K562 (cell line): Measurements from ENCODE around the gene C16orf92. TPM values are rescaled to one million over a fixed set of nuclear protein-coding genes. Genes with fewer than 3 reads are reported as not detected.

Source experiments
- ATAC-seq: fragments of 200-7000 bp; cut with Tn5 transposase; 3 replicates; pipeline ENCODE4 v1.9.1; 2020; ENCODE audit warnings: moderate library complexity
- BruUV-seq: library from RNA; stranded (reverse); fragments of 400-500 nt; replicated peaks from 2 replicates; lab custom pipeline; 2021; lab: Mats Ljungman, UMichigan
- CTCF ChIA-PET: fragments of 300-600 bp; formaldehyde crosslinking; extraction: SDS; loops from one replicate; lab custom pipeline; 2021; ENCODE audit warnings: low intra/inter-chr PET ratio; lab: Yijun Ruan, JAX
- POLR2A ChIA-PET: fragments of 300-600, 350-650 bp; sonication (Branson Sonifier 250); formaldehyde crosslinking; extraction: SDS; loops from one replicate; lab custom pipeline; 2021; ENCODE audit warnings: antibody characterized with exemption, inconsistent platforms; lab: Yijun Ruan, JAX
- DNase-seq, 4 experiments: peaks; one replicate each; pipeline versions ENCODE4 v3.0.0 to v3.0.0-alpha.2; 2011 to 2018; ENCODE audit warnings: low spot score in 3 of 4, mixed read lengths in 3 of 4; ENCODE audit errors: extremely low read depth in 1 of 4
- FAIRE-seq: peaks from 2 replicates; lab custom pipeline; 2011; peaks lifted over from hg19 to GRCh38; lab: Jason Lieb, UNC
- H2AFZ ChIP-seq: 2 replicates; pipeline ENCODE4 v1.6.0; 2011; ENCODE audit warnings: low read depth, low read length, control low read depth, inconsistent platforms
- H3K27ac ChIP-seq: fragments of 200-600 bp; 3 replicates; pipeline ENCODE4 v1.8.0; 2011; ENCODE audit warnings: low read depth, mild to moderate bottlenecking, control low read depth, inconsistent platforms, low read length, moderate library complexity, mixed read lengths; ENCODE audit errors: extremely low read depth
- H3K27me3 ChIP-seq, 2 experiments: fragments of 300-600 bp in 1 of 2; 2 replicates in 1 of 2; 3 replicates in 1 of 2; pipeline versions ENCODE4 v1.6.0 to v1.8.0; 2011; ENCODE audit warnings: inconsistent platforms in 2 of 2, low read length in 2 of 2, mild to moderate bottlenecking in 1 of 2, mixed read lengths in 1 of 2, moderate library complexity in 1 of 2; ENCODE audit not compliant: control insufficient read depth in 2 of 2, insufficient read depth in 2 of 2
- H3K36me3 ChIP-seq: fragments of 300-600 bp; 3 replicates; pipeline ENCODE4 v1.8.0; 2011; ENCODE audit warnings: mild to moderate bottlenecking, low read length, inconsistent platforms; ENCODE audit not compliant: control insufficient read depth, insufficient read depth
- H3K4me1 ChIP-seq, 2 experiments: fragments of 200-600 bp in 1 of 2; replicated peaks in 1 of 2; 2 replicates in 1 of 2; 3 replicates in 1 of 2; pipeline versions ENCODE4 v1.5.1 to v1.8.0; 2011; ENCODE audit warnings: inconsistent platforms in 2 of 2, low read length in 2 of 2, mild to moderate bottlenecking in 1 of 2, mixed read lengths in 1 of 2, moderate library complexity in 1 of 2; ENCODE audit not compliant: control insufficient read depth in 2 of 2, insufficient read depth in 2 of 2
- H3K4me2 ChIP-seq: 2 replicates; pipeline ENCODE4 v1.6.1; 2011; ENCODE audit warnings: low read length, control low read depth, inconsistent platforms, mixed read lengths; ENCODE audit not compliant: insufficient read depth
- H3K4me3 ChIP-seq: fragments of 200-600 bp; sonication (generic), shearing (Covaris generic); 2 replicates; pipeline ENCODE4 v1.5.1; 2016; ENCODE audit warnings: control low read depth, inconsistent platforms
- H3K79me2 ChIP-seq: fragments of 200-600 bp; 3 replicates; pipeline ENCODE4 v1.8.0; 2011; ENCODE audit warnings: low read length, inconsistent platforms; ENCODE audit not compliant: control insufficient read depth, insufficient read depth
- H3K9ac ChIP-seq, 2 experiments: 2 replicates each; pipeline versions ENCODE4 v1.6.0 to v1.6.1; 2011; ENCODE audit warnings: low read depth in 2 of 2, low read length in 2 of 2, control low read depth in 1 of 2, inconsistent platforms in 1 of 2, mild to moderate bottlenecking in 1 of 2, mixed read lengths in 1 of 2; ENCODE audit not compliant: insufficient read depth in 1 of 2
- H3K9me1 ChIP-seq: one replicate; pipeline ENCODE4 v1.6.0; 2011; ENCODE audit warnings: inconsistent platforms, mild to moderate bottlenecking, low read length, moderate library complexity; ENCODE audit not compliant: control insufficient read depth, insufficient read depth
- H3K9me3 ChIP-seq: replicated peaks from 2 replicates; pipeline ENCODE4 v1.5.1; 2011; ENCODE audit warnings: low read depth, low read length, inconsistent platforms; ENCODE audit not compliant: control insufficient read depth, insufficient read depth
- H4K20me1 ChIP-seq: replicated peaks from 2 replicates; pipeline ENCODE4 v1.6.1; 2011; ENCODE audit warnings: low read length, inconsistent platforms, mixed read lengths; ENCODE audit not compliant: control insufficient read depth, insufficient read depth
- E2F6 ChIP-seq, 2 experiments: IDR thresholded peaks; 2 replicates each; pipeline ENCODE4 v1.6.1; 2011; ENCODE audit warnings: borderline replicate concordance in 1 of 2, control low read depth in 1 of 2, low read depth in 1 of 2, low read length in 1 of 2, mild to moderate bottlenecking in 1 of 2, mixed read lengths in 1 of 2, moderate library complexity in 1 of 2; ENCODE audit not compliant: insufficient read depth in 1 of 2, insufficient read length in 1 of 2, poor library complexity in 1 of 2, severe bottlenecking in 1 of 2; ENCODE audit errors: extremely low read depth in 1 of 2
- FOXM1 ChIP-seq, 2 experiments: fragments of 450-650 bp in 1 of 2; sonication (generic) in 1 of 2; formaldehyde crosslinking in 1 of 2; IDR thresholded peaks; 2 replicates each; pipeline versions ENCODE4 v1.6.1 to v1.9.0; 2017 to 2022; ENCODE audit warnings: low read depth in 2 of 2, mild to moderate bottlenecking in 2 of 2, missing genetic modification reagents in 1 of 2, moderate library complexity in 1 of 2
- KDM1A ChIP-seq, 2 experiments: fragments of 450-650 bp; IDR thresholded peaks; 2 replicates each; pipeline ENCODE4 v1.6.1; 2016; ENCODE audit warnings: mild to moderate bottlenecking in 2 of 2
- TBL1XR1 ChIP-seq, 2 experiments: IDR thresholded peaks; 2 replicates each; pipeline ENCODE4 v1.6.1; 2012; ENCODE audit warnings: improper control_type of control experiment in 2 of 2, low read length in 2 of 2, mild to moderate bottlenecking in 1 of 2
- ZBTB7A ChIP-seq: IDR thresholded peaks from 2 replicates; pipeline ENCODE4 v1.6.1; 2011; ENCODE audit warnings: low read depth, mild to moderate bottlenecking, low read length, moderate library complexity, borderline replicate concordance; ENCODE audit not compliant: control insufficient read depth
- ZNF263 ChIP-seq: sonication (generic); formaldehyde crosslinking; IDR thresholded peaks from 2 replicates; pipeline ENCODE4 v1.8.0; 2022; ENCODE audit warnings: mild to moderate bottlenecking, missing genetic modification reagents, borderline replicate concordance
- ZNF398 ChIP-seq: fragments of 250-450 bp; sonication (Bioruptor Pico); IDR thresholded peaks from 2 replicates; pipeline ENCODE4 v1.8.0; 2021; ENCODE audit warnings: moderate library complexity, mild to moderate bottlenecking, inconsistent platforms
- ZNF609 ChIP-seq: sonication (generic); formaldehyde crosslinking; IDR thresholded peaks from 2 replicates; pipeline ENCODE4 v1.8.1; 2023; ENCODE audit warnings: missing genetic modification reagents, mild to moderate bottlenecking, borderline replicate concordance
- WGBS: fragments of 100-300 bp; shearing (Covaris generic); methylation state at CpG from one replicate; pipeline ENCODE4 v1.1.6; 2016; ENCODE audit warnings: low coverage, mixed read lengths; ENCODE audit not compliant: insufficient coverage; ENCODE audit errors: missing lambda C conversion rate; 5-methylcytosine and 5-hydroxymethylcytosine counted together
- in situ Hi-C: fragments of 300-500 bp; cut with MboI; formaldehyde crosslinking; loops from 4 replicates; pipeline ENCODE4 v1.15.0; 2018; ENCODE audit warnings: inconsistent platforms, mixed read lengths
- intact Hi-C: fragments of 100-400 bp; cut with micrococcal nuclease; formaldehyde crosslinking; loops from 2 replicates; pipeline ENCODE4 v1.14.2; 2022
- polyA plus RNA-seq, 8 experiments: library from polyadenylated mRNA; depleted of rRNA in 4 of 8; stranded (reverse) in 5 of 8; unstranded in 3 of 8; fragments of >200 nt; fragmentation: Nextera tagmentation in 2 of 8; fragmentation: Illumina TruSeq in 1 of 8; extraction: Ambion mirVana in 2 of 8; extraction: Trizol in 1 of 8; gene quantifications; 2 replicates each; pipeline versions ENCODE4 v1.2.1 to v1.2.3, GENCODE V29; 2011 to 2014; ENCODE audit warnings: inconsistent platforms in 1 of 8, missing spikeins in 1 of 8
- total RNA-seq, 7 experiments: library from RNA; depleted of rRNA in 6 of 7; stranded (reverse); fragments of >200 nt in 6 of 7; fragmentation: Illumina TruSeq in 2 of 7; extraction: Trizol in 2 of 7; gene quantifications; 2 replicates each; pipeline versions ENCODE4 v1.2.1 to v1.2.3, GENCODE V29; 2011 to 2021; ENCODE audit warnings: low replicate concordance in 1 of 7

Gene C16orf92
- total and polyA plus RNA-seq, 9 of the 15 experiments (the other 6 are each of a cell fraction or from before 2014, with no cell fraction given): not detected

GRCh38 chr16:29996766-29997250, 26.2 kb upstream of the C16orf92 start:
- H3K4me3 ChIP-seq: peak overlapping the region; percentile 80
- peak; percentile 76 for FAIRE-seq
- H3K27me3 ChIP-seq: no peaks in the 10 kb centered on the region
- in situ Hi-C loops (no loop called here), intact Hi-C loops (loop anchor here (5.0 kb wide), 1 partner anchor 70 kb away; the partner anchor contains the start of gene KCTD13)
- CTCF ChIA-PET: interaction anchor here (0.6 kb wide), 1 partner anchor 59 kb away, joined by 5 read pairs; no protein-coding TSS in a partner anchor
- H3K4me2 ChIP-seq: peak overlapping the region; percentile 96
- H3K27ac ChIP-seq: peak overlapping the region; percentile 100; the same call in 2 of the 3 replicates
- ATAC-seq: no peak
- H3K4me1 ChIP-seq: peaks cover 16 to 52% of the 10 kb centered on the region in 2 experiments; a peak in 4 of 5 replicates
- peak overlapping the region; percentile 97 to 100 for H3K9ac ChIP-seq
- no peaks in the 10 kb centered on the region for H4K20me1 ChIP-seq
- no TSS peak for BruUV-seq
- peaks cover 41% of the 10 kb centered on the region for H3K36me3 ChIP-seq
- TF ChIP-seq ZNF263 (CRISPR knock-in tag): peak; percentile 18; the same call in 1 of the 2 replicates
- peak in 1 of 2 experiments; percentile 40 for TF ChIP-seq E2F6 (IDR thresholded peaks at IDR 0.05; ENCODE audit: borderline replicate concordance in 1 of 2, extremely low read depth in 1 of 2, insufficient read depth in 1 of 2, insufficient read length in 1 of 2, low read depth in 1 of 2, low read length in 1 of 2, poor library complexity in 1 of 2, severe bottlenecking in 1 of 2)
- 0 out of 2 replicates have a peak, but pooled peaks have one; percentile 14 for TF ChIP-seq ZNF609 (CRISPR knock-in tag)
- TF ChIP-seq KDM1A (IDR thresholded peaks at IDR 0.05): 0 out of 4 replicates have a peak, but pooled peaks of 1 of the 2 experiments have one; percentile 6
- no peak for TF ChIP-seq FOXM1 (IDR thresholded peaks at IDR 0.05; ENCODE audit: low read depth)
- no peak for TF ChIP-seq FOXM1 (CRISPR knock-in tag; IDR thresholded peaks at IDR 0.05; ENCODE audit: low read depth)
- 0 out of 2 replicates have a peak, but pooled peaks have one; percentile 19 for TF ChIP-seq ZBTB7A
- no peak for TF ChIP-seq ZNF398 (CRISPR knock-in tag)
- TF ChIP-seq TBL1XR1 (IDR thresholded peaks at IDR 0.05; ENCODE audit: low read length in 2 of 2): no peak
- peaks cover 15% of the 10 kb centered on the region for H3K79me2 ChIP-seq
- peak in 2 of 4 experiments; percentile 25 to 31 for DNase-seq
- no peaks in the 10 kb centered on the region for H3K9me3 ChIP-seq
- H2AFZ ChIP-seq: peak overlapping the region; percentile 98
- POLR2A ChIA-PET: no interaction called here
- H3K9me1 ChIP-seq: no peaks in the 10 kb centered on the region
- WGBS: 22% methylated on average over 8 of the region's 9 CpGs
